Coronary artery (tissue), 2 donors: ENCODE measurements around the gene CDH5.

Experiments
- DNase-seq: peaks from one replicate; pipeline ENCODE4 v3.0.0-alpha.2; 2017; ENCODE audit warnings: low spot score
- H3K27ac ChIP-seq, 2 donors: fragments of 200-600 bp; sonication (generic); one replicate each; pipeline ENCODE4 v1.5.1; 2016 to 2019
- H3K4me3 ChIP-seq: fragments of 200-600 bp; sonication (generic); 2 replicates; pipeline ENCODE4 v1.5.1; 2016; ENCODE audit warnings: mild to moderate bottlenecking, moderate library complexity
- CTCF ChIP-seq: fragments of 200-600 bp; sonication (generic); IDR thresholded peaks from one replicate; pipeline ENCODE4 v1.5.1; 2019; ENCODE audit warnings: antibody characterized with exemption

CDH5 gene

GRCh38 chr16:66354034-66354909, 12.2 kb upstream of the CDH5 start:
- no peak overlapping the region for H3K4me3 ChIP-seq
- no peak for DNase-seq
- TF ChIP-seq CTCF, result no peak

DNA sequence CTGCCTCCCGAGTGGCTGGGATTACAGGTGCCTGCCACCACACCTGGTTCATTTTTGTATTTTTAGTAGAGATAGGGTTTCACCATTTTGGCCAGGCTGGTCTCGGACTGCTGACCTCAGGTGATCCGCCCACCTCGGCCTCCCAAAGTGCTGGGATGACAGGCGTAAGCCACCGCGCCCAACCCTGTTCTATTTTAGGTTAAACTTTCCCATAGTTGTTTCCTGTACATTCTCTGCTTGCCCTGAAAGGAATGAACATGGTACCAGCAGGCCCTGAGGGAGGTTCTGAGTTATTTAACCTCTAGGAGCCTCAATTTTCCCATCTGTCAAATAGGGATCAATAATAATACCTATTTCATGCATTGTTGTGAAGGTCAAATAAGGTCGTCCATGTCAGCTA, 11.0 kb upstream of the CDH5 start:
- DNase-seq, result no peak
- Histone ChIP-seq H3K4me3 (no peak overlapping the region), H3K27ac (no peak overlapping the region)
- no peak for TF ChIP-seq CTCF

More at GRCh38 chr16:66354034-66354909, 12.2 kb upstream of the CDH5 start:
- H3K27ac ChIP-seq, result no peak overlapping the region

- peak; percentile 55 for TF ChIP-seq CTCF
- Histone ChIP-seq H3K27ac (no peak overlapping the region), H3K4me3 (no peak overlapping the region)
- no peak for DNase-seq
Measured at GRCh38 chr16:66357523-66357928, 9.0 kb upstream of the CDH5 start.

DNA sequence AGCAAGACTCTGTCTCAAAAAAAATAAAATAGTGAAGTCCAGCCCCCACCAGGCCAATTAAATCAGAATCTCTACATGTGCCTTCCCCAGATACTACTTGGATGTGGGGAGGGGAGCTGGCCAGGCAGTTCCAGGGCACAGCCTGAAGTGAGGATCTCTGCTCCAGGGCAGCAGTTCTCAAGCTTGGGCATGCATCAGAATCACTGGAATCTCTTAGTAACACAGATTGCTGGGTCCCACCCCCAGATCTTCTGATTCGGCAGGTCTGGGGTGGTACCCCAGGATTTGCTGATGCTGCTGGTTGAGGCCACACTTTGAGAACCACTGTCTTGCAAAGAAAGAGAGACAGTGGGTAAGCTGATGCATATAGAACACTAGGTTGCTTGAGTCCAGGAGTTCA, 8.3 kb upstream of the CDH5 start:
- TF ChIP-seq CTCF, result no peak
- H3K4me3 ChIP-seq, result no peak overlapping the region
- no peak for DNase-seq
- H3K27ac ChIP-seq, result no peak overlapping the region

- no peak for TF ChIP-seq CTCF
- H3K4me3 ChIP-seq, result no peak overlapping the region
- no peak overlapping the region for H3K27ac ChIP-seq
- no peak for DNase-seq
Measured at GRCh38 chr16:66359012-66359411, 7.5 kb upstream of the CDH5 start.

GRCh38 chr16:66359811-66360608, 6.5 kb upstream of the CDH5 start:
- no peak overlapping the region for H3K4me3 ChIP-seq
- DNase-seq, result no peak
- H3K27ac ChIP-seq, result peak overlapping the region in 1 of 2 donors; percentile 54
- no peak for TF ChIP-seq CTCF
